Lower leg skin (tissue), 3 donors: ENCODE results near the gene SEZ6.

ENCODE experiments used
- CTCF ChIP-seq, 3 donors: fragments of 450-650 bp; IDR thresholded peaks; one replicate each; pipeline ENCODE4 v1.5.1; 2016; ENCODE audit warnings: antibody characterized with exemption in 3 of 3, mild to moderate bottlenecking in 3 of 3, moderate library complexity in 2 of 3
- POLR2A ChIP-seq, 2 donors: fragments of 450-650 bp; IDR thresholded peaks; one replicate each; pipeline ENCODE4 v1.6.1; 2016 to 2017; ENCODE audit warnings: antibody characterized with exemption in 2 of 2, mild to moderate bottlenecking in 1 of 2, moderate library complexity in 1 of 2

GRCh38 chr17:28970879-28971278 lies 35.0 kb downstream of the SEZ6 start:
- TF ChIP-seq CTCF (IDR thresholded peaks at IDR 0.05) (no peak), POLR2A (IDR thresholded peaks at IDR 0.05) (no peak)
